WTC11 (cell line): ENCODE measurements around the gene PCBP1. TPM values are rescaled to one million over a fixed set of nuclear protein-coding genes. Genes with fewer than 3 reads are reported as not detected.
A peak's percentile ranks its signal among the peaks of the same experiment; 100 is the strongest.

ENCODE experiments used
- ATAC-seq: fragments of 200-7000 bp; cut with Tn5 transposase; 2 replicates; pipeline ENCODE4 v1.10.0; 2021; ENCODE audit warnings: mild to moderate bottlenecking, moderate library complexity
- CTCF ChIA-PET: fragments of 300-600 bp; sonication (Branson Sonifier 250); formaldehyde crosslinking; loops from one replicate; lab custom pipeline; 2021; ENCODE audit warnings: antibody characterized with exemption; lab: Charles Lee
- POLR2A ChIA-PET: fragments of 350-600 bp; sonication (Branson Sonifier 250); formaldehyde crosslinking; loops from one replicate; lab custom pipeline; 2021; ENCODE audit warnings: antibody characterized with exemption; lab: Charles Lee
- DNase-seq: peaks from one replicate; pipeline ENCODE4 v3.0.0; 2021; ENCODE audit warnings: low spot score
- H3K27ac Mint-ChIP-seq: 2 replicates; pipeline ENCODE4 v1.8.0; 2021; ENCODE audit warnings: mixed read lengths
- H3K27me3 Mint-ChIP-seq: 2 replicates; pipeline ENCODE4 v1.8.0; 2021; ENCODE audit warnings: low read depth, mild to moderate bottlenecking, moderate library complexity, mixed read lengths
- H3K36me3 Mint-ChIP-seq: 2 replicates; pipeline ENCODE4 v1.8.0; 2021; ENCODE audit warnings: mixed read lengths
- H3K4me1 Mint-ChIP-seq: 2 replicates; pipeline ENCODE4 v1.8.0; 2022; ENCODE audit warnings: mixed read lengths
- H3K4me3 Mint-ChIP-seq: 2 replicates; pipeline ENCODE4 v1.8.0; 2021; ENCODE audit warnings: mild to moderate bottlenecking, moderate library complexity, mixed read lengths
- H3K9me3 Mint-ChIP-seq: 2 replicates; pipeline ENCODE4 v1.8.0; 2021; ENCODE audit warnings: mixed read lengths
- CREM ChIP-seq: sonication (generic); formaldehyde crosslinking; IDR thresholded peaks from 2 replicates; pipeline ENCODE4 v1.8.1; 2022; ENCODE audit warnings: mild to moderate bottlenecking, missing genetic modification reagents, moderate library complexity
- EMX1 ChIP-seq: fragments of 250-450 bp; sonication (Bioruptor Pico); IDR thresholded peaks from 2 replicates; pipeline ENCODE4 v1.8.0; 2021; ENCODE audit warnings: mild to moderate bottlenecking
- ESRRA ChIP-seq: sonication (generic); formaldehyde crosslinking; IDR thresholded peaks from 2 replicates; pipeline ENCODE4 v1.8.1; 2022; ENCODE audit warnings: mild to moderate bottlenecking, missing genetic modification reagents, borderline replicate concordance
- GABPB1 ChIP-seq: sonication (generic); formaldehyde crosslinking; IDR thresholded peaks from 2 replicates; pipeline ENCODE4 v1.8.1; 2023; ENCODE audit warnings: mild to moderate bottlenecking, missing genetic modification reagents
- GTF2I ChIP-seq: fragments of 250-450 bp; sonication (Bioruptor Pico); conservative IDR thresholded peaks from 2 replicates; pipeline ENCODE4 v1.4.0; 2021; ENCODE audit warnings: mild to moderate bottlenecking
- MXD4 ChIP-seq: fragments of 250-450 bp; sonication (Bioruptor Pico); IDR thresholded peaks from 2 replicates; pipeline ENCODE4 v1.8.0; 2021; ENCODE audit warnings: mild to moderate bottlenecking, moderate library complexity, borderline replicate concordance
- NFATC4 ChIP-seq: fragments of 250-450 bp; sonication (Bioruptor Pico); IDR thresholded peaks from 2 replicates; pipeline ENCODE4 v1.9.0; 2021; ENCODE audit warnings: mild to moderate bottlenecking
- RELA ChIP-seq: sonication (generic); formaldehyde crosslinking; IDR thresholded peaks from 2 replicates; pipeline ENCODE4 v1.8.1; 2022; ENCODE audit warnings: missing genetic modification reagents, mild to moderate bottlenecking, borderline replicate concordance
- SMAD3 ChIP-seq: sonication (generic); formaldehyde crosslinking; IDR thresholded peaks from 2 replicates; pipeline ENCODE4 v1.8.0; 2022; ENCODE audit warnings: missing genetic modification reagents, mild to moderate bottlenecking, borderline replicate concordance
- TCF7 ChIP-seq: sonication (generic); formaldehyde crosslinking; IDR thresholded peaks from 2 replicates; pipeline ENCODE4 v1.8.0; 2022; ENCODE audit warnings: mild to moderate bottlenecking, low read depth, missing genetic modification reagents, moderate library complexity
- TEAD1 ChIP-seq: sonication (generic); formaldehyde crosslinking; IDR thresholded peaks from 2 replicates; pipeline ENCODE4 v1.8.0; 2022; ENCODE audit warnings: mild to moderate bottlenecking, missing genetic modification reagents
- TEAD4 ChIP-seq: sonication (generic); formaldehyde crosslinking; IDR thresholded peaks from 2 replicates; pipeline ENCODE4 v1.8.0; 2022; ENCODE audit warnings: mild to moderate bottlenecking, missing genetic modification reagents
- ZNF219 ChIP-seq: sonication (generic); formaldehyde crosslinking; IDR thresholded peaks from 2 replicates; pipeline ENCODE4 v1.8.0; 2023; ENCODE audit warnings: missing genetic modification reagents, mild to moderate bottlenecking, borderline replicate concordance
- ZNF396 ChIP-seq: fragments of 250-450 bp; sonication (Bioruptor Pico); IDR thresholded peaks from 2 replicates; pipeline ENCODE4 v1.8.0; 2021; ENCODE audit warnings: mild to moderate bottlenecking, moderate library complexity, borderline replicate concordance
- total RNA-seq: library from RNA; stranded (reverse); gene quantifications from 3 replicates; pipeline ENCODE4 v1.2.3, GENCODE V29; 2021
- TF ChIP-seq, protein P1 (sequence below): sonication (generic); formaldehyde crosslinking; IDR thresholded peaks from 2 replicates; pipeline ENCODE4 v1.8.0; 2022; ENCODE audit warnings: missing genetic modification reagents
- TF ChIP-seq, protein P2 (sequence below): sonication (generic); formaldehyde crosslinking; IDR thresholded peaks from 2 replicates; pipeline ENCODE4 v1.8.0; 2023; ENCODE audit warnings: mild to moderate bottlenecking, missing genetic modification reagents
- TF ChIP-seq, protein P3 (sequence below): fragments of 250-450 bp; sonication (Bioruptor Pico); conservative IDR thresholded peaks from 2 replicates; pipeline ENCODE4 v1.9.0; 2021; ENCODE audit warnings: mild to moderate bottlenecking
- TF ChIP-seq, protein P4 (sequence below): fragments of 250-450 bp; sonication (Bioruptor Pico); IDR thresholded peaks from 2 replicates; pipeline ENCODE4 v1.9.0; 2021; ENCODE audit warnings: mild to moderate bottlenecking, borderline replicate concordance
- TF ChIP-seq, protein P5 (sequence below): fragments of 250-450 bp; sonication (Bioruptor Pico); IDR thresholded peaks from 2 replicates; pipeline ENCODE4 v1.9.0; 2021; ENCODE audit warnings: mild to moderate bottlenecking
- TF ChIP-seq, protein P6 (sequence below): sonication (generic); formaldehyde crosslinking; IDR thresholded peaks from 2 replicates; pipeline ENCODE4 v1.8.1; 2022; ENCODE audit warnings: mild to moderate bottlenecking, moderate library complexity, missing genetic modification reagents

The PCBP1 gene
- total RNA-seq, 1 experiment from 2014 or later, result 489 TPM

DNA sequence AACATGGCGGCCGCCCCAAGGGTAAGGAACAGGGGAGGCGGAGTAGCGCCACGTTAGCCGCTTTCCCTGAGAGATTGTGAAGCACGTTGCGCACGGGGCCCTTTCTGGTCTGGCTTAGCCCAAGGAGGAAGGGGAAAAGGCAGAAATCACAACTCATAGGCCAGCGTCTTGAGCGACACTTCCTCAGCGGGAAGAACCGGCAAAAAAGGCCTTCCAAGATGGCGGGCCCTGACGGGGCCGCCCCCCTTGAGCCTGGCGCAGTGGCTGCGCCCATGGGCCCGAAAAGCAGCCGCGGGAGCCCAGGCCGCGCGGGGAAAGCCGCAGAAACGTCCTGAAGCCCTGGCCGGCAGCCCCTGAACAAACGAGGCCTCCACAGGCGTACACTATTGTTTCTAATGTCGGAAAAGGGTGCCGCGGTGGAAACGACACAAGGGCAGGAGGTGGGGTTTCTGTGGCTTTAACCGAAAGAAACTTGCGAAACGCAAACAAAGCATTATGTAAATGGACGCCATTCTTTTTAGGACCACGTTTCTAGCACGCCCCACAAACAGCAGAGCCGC is 919 bp upstream of the PCBP1 start:
- ATAC-seq, result no peak
- POLR2A ChIA-PET, result interaction anchor here (0.6 to 3.9 kb wide), 11 partner anchors 14 to 172 kb away, joined by 3 to 67 read pairs (median 4); partner anchors contain the start of gene MXD1
- peak; percentile 60 for DNase-seq
- Mint-ChIP-seq H3K27me3 (no peaks in the 10 kb centered on the region; the same call in 1 of the 2 replicates), H3K4me3 (peak overlapping the region; percentile 97), H3K36me3 (peaks cover 34% of the 10 kb centered on the region), H3K27ac (peak overlapping the region; percentile 99), H3K4me1 (peaks cover 44% of the 10 kb centered on the region), H3K9me3 (no peaks in the 10 kb centered on the region)
- CTCF ChIA-PET, result interaction anchor here (0.7 to 3.4 kb wide), 6 partner anchors 15 to 361 kb away, joined by 3 to 16 read pairs (median 9); partner anchors contain the start of gene MXD1
- TF ChIP-seq EMX1 (peak; percentile 81), TEAD4 (CRISPR knock-in tag) (no peak), CREM (CRISPR knock-in tag) (peak; percentile 31; the same call in 1 of the 2 replicates), ZNF396 (no peak), ZNF219 (no peak), TEAD1 (peak; percentile 80), GABPB1 (no peak), ESRRA (CRISPR knock-in tag) (no peak), GTF2I (CRISPR knock-in tag) (no peak), NFATC4 (peak; percentile 75), SMAD3 (CRISPR knock-in tag) (no peak), RELA (CRISPR knock-in tag) (no peak), TCF7 (CRISPR knock-in tag) (no peak), MXD4 (CRISPR knock-in tag) (no peak)
- TF ChIP-seq, protein P1, sequence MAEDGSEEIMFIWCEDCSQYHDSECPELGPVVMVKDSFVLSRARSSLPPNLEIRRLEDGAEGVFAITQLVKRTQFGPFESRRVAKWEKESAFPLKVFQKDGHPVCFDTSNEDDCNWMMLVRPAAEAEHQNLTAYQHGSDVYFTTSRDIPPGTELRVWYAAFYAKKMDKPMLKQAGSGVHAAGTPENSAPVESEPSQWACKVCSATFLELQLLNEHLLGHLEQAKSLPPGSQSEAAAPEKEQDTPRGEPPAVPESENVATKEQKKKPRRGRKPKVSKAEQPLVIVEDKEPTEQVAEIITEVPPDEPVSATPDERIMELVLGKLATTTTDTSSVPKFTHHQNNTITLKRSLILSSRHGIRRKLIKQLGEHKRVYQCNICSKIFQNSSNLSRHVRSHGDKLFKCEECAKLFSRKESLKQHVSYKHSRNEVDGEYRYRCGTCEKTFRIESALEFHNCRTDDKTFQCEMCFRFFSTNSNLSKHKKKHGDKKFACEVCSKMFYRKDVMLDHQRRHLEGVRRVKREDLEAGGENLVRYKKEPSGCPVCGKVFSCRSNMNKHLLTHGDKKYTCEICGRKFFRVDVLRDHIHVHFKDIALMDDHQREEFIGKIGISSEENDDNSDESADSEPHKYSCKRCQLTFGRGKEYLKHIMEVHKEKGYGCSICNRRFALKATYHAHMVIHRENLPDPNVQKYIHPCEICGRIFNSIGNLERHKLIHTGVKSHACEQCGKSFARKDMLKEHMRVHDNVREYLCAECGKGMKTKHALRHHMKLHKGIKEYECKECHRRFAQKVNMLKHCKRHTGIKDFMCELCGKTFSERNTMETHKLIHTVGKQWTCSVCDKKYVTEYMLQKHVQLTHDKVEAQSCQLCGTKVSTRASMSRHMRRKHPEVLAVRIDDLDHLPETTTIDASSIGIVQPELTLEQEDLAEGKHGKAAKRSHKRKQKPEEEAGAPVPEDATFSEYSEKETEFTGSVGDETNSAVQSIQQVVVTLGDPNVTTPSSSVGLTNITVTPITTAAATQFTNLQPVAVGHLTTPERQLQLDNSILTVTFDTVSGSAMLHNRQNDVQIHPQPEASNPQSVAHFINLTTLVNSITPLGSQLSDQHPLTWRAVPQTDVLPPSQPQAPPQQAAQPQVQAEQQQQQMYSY (CRISPR knock-in tag), result no peak
- TF ChIP-seq, protein P2, sequence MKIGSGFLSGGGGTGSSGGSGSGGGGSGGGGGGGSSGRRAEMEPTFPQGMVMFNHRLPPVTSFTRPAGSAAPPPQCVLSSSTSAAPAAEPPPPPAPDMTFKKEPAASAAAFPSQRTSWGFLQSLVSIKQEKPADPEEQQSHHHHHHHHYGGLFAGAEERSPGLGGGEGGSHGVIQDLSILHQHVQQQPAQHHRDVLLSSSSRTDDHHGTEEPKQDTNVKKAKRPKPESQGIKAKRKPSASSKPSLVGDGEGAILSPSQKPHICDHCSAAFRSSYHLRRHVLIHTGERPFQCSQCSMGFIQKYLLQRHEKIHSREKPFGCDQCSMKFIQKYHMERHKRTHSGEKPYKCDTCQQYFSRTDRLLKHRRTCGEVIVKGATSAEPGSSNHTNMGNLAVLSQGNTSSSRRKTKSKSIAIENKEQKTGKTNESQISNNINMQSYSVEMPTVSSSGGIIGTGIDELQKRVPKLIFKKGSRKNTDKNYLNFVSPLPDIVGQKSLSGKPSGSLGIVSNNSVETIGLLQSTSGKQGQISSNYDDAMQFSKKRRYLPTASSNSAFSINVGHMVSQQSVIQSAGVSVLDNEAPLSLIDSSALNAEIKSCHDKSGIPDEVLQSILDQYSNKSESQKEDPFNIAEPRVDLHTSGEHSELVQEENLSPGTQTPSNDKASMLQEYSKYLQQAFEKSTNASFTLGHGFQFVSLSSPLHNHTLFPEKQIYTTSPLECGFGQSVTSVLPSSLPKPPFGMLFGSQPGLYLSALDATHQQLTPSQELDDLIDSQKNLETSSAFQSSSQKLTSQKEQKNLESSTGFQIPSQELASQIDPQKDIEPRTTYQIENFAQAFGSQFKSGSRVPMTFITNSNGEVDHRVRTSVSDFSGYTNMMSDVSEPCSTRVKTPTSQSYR (CRISPR knock-in tag), result peak; percentile 70; the same call in 1 of the 2 replicates
- TF ChIP-seq, protein P3, sequence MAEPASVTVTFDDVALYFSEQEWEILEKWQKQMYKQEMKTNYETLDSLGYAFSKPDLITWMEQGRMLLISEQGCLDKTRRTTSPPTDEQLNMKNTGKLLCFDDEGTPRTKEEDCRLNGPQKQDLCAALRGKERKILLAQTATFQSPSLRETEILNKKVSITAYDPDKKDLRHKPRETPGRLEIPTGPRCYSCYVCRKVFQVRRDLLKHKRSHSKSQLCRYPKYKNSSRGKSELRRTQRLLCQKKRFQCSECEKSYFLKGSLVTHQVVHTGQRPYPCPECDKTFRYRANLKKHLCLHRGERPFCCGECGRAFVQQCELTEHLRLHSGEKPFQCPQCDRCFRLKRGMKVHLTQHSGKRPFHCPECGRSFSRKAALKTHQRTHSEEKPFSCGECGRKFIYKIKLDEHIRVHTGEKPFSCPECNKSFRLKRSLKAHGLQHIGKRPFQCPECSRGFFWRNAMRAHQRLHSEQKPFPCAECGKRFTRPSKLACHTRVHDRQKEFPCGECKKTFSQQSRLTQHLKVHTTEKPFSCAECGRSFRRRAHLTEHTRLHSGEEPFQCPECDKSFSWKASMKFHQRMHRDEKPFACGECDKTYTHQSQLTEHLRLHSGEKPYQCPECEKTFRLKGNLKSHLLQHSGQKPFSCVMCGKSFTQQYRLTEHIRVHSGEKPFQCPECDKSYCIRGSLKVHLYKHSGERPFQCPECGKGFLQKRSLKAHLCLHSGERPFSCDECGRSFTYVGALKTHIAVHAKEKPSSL (CRISPR knock-in tag), result 0 out of 2 replicates have a peak, but pooled peaks have one; percentile 83
- TF ChIP-seq, protein P4, sequence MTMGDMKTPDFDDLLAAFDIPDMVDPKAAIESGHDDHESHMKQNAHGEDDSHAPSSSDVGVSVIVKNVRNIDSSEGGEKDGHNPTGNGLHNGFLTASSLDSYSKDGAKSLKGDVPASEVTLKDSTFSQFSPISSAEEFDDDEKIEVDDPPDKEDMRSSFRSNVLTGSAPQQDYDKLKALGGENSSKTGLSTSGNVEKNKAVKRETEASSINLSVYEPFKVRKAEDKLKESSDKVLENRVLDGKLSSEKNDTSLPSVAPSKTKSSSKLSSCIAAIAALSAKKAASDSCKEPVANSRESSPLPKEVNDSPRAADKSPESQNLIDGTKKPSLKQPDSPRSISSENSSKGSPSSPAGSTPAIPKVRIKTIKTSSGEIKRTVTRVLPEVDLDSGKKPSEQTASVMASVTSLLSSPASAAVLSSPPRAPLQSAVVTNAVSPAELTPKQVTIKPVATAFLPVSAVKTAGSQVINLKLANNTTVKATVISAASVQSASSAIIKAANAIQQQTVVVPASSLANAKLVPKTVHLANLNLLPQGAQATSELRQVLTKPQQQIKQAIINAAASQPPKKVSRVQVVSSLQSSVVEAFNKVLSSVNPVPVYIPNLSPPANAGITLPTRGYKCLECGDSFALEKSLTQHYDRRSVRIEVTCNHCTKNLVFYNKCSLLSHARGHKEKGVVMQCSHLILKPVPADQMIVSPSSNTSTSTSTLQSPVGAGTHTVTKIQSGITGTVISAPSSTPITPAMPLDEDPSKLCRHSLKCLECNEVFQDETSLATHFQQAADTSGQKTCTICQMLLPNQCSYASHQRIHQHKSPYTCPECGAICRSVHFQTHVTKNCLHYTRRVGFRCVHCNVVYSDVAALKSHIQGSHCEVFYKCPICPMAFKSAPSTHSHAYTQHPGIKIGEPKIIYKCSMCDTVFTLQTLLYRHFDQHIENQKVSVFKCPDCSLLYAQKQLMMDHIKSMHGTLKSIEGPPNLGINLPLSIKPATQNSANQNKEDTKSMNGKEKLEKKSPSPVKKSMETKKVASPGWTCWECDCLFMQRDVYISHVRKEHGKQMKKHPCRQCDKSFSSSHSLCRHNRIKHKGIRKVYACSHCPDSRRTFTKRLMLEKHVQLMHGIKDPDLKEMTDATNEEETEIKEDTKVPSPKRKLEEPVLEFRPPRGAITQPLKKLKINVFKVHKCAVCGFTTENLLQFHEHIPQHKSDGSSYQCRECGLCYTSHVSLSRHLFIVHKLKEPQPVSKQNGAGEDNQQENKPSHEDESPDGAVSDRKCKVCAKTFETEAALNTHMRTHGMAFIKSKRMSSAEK, result 0 out of 2 replicates have a peak, but pooled peaks have one; percentile 48
- TF ChIP-seq, protein P5, sequence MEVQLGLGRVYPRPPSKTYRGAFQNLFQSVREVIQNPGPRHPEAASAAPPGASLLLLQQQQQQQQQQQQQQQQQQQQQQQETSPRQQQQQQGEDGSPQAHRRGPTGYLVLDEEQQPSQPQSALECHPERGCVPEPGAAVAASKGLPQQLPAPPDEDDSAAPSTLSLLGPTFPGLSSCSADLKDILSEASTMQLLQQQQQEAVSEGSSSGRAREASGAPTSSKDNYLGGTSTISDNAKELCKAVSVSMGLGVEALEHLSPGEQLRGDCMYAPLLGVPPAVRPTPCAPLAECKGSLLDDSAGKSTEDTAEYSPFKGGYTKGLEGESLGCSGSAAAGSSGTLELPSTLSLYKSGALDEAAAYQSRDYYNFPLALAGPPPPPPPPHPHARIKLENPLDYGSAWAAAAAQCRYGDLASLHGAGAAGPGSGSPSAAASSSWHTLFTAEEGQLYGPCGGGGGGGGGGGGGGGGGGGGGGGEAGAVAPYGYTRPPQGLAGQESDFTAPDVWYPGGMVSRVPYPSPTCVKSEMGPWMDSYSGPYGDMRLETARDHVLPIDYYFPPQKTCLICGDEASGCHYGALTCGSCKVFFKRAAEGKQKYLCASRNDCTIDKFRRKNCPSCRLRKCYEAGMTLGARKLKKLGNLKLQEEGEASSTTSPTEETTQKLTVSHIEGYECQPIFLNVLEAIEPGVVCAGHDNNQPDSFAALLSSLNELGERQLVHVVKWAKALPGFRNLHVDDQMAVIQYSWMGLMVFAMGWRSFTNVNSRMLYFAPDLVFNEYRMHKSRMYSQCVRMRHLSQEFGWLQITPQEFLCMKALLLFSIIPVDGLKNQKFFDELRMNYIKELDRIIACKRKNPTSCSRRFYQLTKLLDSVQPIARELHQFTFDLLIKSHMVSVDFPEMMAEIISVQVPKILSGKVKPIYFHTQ (CRISPR knock-in tag), result peak; percentile 83
- TF ChIP-seq, protein P6, sequence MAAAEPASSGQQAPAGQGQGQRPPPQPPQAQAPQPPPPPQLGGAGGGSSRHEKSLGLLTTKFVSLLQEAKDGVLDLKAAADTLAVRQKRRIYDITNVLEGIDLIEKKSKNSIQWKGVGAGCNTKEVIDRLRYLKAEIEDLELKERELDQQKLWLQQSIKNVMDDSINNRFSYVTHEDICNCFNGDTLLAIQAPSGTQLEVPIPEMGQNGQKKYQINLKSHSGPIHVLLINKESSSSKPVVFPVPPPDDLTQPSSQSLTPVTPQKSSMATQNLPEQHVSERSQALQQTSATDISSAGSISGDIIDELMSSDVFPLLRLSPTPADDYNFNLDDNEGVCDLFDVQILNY (CRISPR knock-in tag), result peak; percentile 38; the same call in 1 of the 2 replicates
